ENCODE measurements around the gene MROH8. TPM values are rescaled to one million over a fixed set of nuclear protein-coding genes. Genes with fewer than 3 reads are reported as not detected.

Gene MROH8
- 1 to 10 TPM; 3.8 to 5.8 TPM for total RNA-seq

GRCh38 chr20:37178839-37179682 lies at the start of gene MROH8, which contains the start of gene RPN2:
TSS of gene MROH8 (minus strand) at chr20:37179548.
TSS of gene RPN2 (plus strand) at chr20:37179330. CDS start at chr20:37179357, 27 bp downstream.
- H3K4me3 ChIP-seq = peak within 1 kb of the TSS; percentile 86 to 93
- TF ChIP-seq CTCF (IDR thresholded peaks at IDR 0.05) = no peak
- peaks cover 1% of the 10 kb centered on the region for H3K36me3 ChIP-seq
- H3K27me3 ChIP-seq = no peaks in the 10 kb centered on the region
- H3K27ac ChIP-seq = peak within 1 kb of the TSS; percentile 96 to 98
- peaks cover 0 to 33% of the 10 kb centered on the region in 2 donors for H3K4me1 ChIP-seq
- H3K9me3 ChIP-seq = no peaks in the 10 kb centered on the region
- DNase-seq (ENCODE audit: low spot score) = peak; percentile 98

DNA sequence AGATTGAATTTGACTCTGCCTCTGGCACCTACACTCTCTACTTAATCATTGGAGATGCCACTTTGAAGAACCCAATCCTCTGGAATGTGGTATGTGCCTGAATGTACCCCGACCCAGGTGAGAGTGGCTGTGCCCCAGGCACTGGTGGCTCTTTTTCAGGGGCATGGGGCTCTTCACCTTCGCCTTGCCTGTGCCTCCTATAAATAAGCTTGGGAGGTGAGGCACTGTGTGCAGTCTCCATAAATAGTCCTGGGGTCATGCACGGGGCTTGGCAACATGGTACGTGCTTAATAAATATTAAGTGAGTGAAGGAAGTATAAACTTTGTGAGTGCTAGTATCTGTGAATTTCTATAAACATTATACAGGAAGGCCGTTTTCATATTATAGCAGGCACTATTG lies 49.3 kb upstream of the MROH8 start:
- Histone ChIP-seq H3K9me3 (no peaks in the 10 kb centered on the region), H3K4me3 (no peak overlapping the region), H3K27me3 (no peaks in the 10 kb centered on the region), H3K27ac (peak overlapping the region; percentile 68), H3K36me3 (peaks cover 81% of the 10 kb centered on the region), H3K4me1 (peaks cover 0 to 36% of the 10 kb centered on the region in 2 donors)
- TF ChIP-seq CTCF (IDR thresholded peaks at IDR 0.05) = no peak
- DNase-seq (ENCODE audit: low spot score) = peak; percentile 50

DNA sequence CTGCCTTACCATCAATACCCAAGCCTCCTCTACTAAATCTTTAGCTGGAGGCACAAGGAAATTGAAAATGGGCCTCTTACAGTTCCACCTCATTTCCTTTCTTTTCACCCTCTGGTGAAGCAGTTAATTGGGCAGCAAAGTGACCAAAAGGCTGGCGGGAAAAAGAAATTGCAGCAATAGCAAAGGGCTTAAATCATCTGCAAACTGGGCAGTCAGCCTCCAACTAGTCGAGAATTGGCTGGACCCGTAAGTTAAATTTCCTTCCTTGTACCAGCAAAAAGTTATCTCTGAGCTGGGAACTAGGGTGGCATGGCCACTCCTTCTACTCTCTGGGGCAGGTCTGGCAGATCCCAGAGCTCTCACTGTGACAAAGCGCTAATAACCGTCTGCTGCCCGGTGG lies 48.7 kb upstream of the MROH8 start:
- H3K4me3 ChIP-seq = no peak overlapping the region
- H3K9me3 ChIP-seq = no peaks in the 10 kb centered on the region
- peak overlapping the region; percentile 68 for H3K27ac ChIP-seq
- H3K27me3 ChIP-seq = no peaks in the 10 kb centered on the region
- DNase-seq (ENCODE audit: low spot score) = peak; percentile 56
- peaks cover 76% of the 10 kb centered on the region for H3K36me3 ChIP-seq
- no peak for TF ChIP-seq CTCF (IDR thresholded peaks at IDR 0.05)
- peaks cover 0 to 36% of the 10 kb centered on the region in 2 donors for H3K4me1 ChIP-seq

DNA sequence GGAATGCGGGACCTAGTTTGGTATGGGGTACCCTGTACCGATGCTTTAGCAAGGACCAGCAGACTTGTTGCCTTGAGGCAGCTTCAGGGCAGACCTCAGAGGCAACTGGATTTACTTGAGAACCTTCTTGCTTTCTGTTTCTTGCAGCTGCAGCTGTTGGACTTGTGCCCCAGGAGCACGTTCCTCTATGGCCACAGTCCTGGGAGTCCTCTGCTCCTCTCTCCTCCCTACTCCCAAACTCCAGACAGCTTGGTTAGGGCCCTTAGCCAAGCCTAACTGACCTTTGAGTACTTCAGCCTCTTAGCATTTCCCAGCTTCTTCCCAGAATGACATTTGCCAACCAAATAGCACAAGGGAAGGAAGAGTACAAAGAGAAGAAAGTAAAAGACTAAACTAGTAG lies 47.5 kb upstream of the MROH8 start:
- no peak for TF ChIP-seq CTCF (IDR thresholded peaks at IDR 0.05)
- H3K4me3 ChIP-seq = no peak overlapping the region
- H3K4me1 ChIP-seq = peaks cover 0 to 36% of the 10 kb centered on the region in 2 donors
- no peaks in the 10 kb centered on the region for H3K27me3 ChIP-seq
- peaks cover 64% of the 10 kb centered on the region for H3K36me3 ChIP-seq
- DNase-seq (ENCODE audit: low spot score) = no peak
- H3K27ac ChIP-seq = peak overlapping the region; percentile 37 to 68
- no peaks in the 10 kb centered on the region for H3K9me3 ChIP-seq

DNA sequence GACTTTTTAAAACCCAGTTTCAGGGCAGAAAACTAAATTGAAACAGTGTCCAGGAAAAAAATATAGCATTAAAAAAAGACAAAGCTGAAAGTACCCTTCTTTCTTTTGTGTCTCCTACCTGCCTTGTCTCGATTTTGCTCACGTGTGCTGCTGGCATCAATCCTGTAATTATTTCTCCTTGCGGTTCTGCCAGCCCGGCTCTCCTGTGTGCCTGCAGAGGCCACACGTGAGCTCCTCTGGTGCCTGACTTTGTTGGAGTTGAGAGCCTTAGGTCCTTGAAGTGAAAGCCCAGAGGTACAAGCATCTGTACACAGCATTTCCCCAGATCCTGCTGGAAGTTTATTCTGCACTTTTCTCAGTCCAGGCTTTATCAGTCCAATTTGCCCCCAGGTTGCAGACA lies 45.8 kb upstream of the MROH8 start:
- Histone ChIP-seq H3K9me3 (no peaks in the 10 kb centered on the region), H3K27ac (no peak overlapping the region), H3K36me3 (peaks cover 47% of the 10 kb centered on the region), H3K4me3 (no peak overlapping the region), H3K4me1 (peaks cover 0 to 44% of the 10 kb centered on the region in 2 donors), H3K27me3 (no peaks in the 10 kb centered on the region)
- TF ChIP-seq CTCF (IDR thresholded peaks at IDR 0.05) = no peak
- DNase-seq (ENCODE audit: low spot score) = no peak

All from right atrium auricular region (tissue), 2 donors.